ENCODE measurements around the gene SH3BP2. TPM values are rescaled to one million over a fixed set of nuclear protein-coding genes. Genes with fewer than 3 reads are reported as not detected.
A peak's percentile ranks its signal among the peaks of the same experiment; 100 is the strongest.

Gene SH3BP2
- total and polyA plus RNA-seq, 7 donors, result 18.4 to 82.4 (median 29.9) TPM

DNA sequence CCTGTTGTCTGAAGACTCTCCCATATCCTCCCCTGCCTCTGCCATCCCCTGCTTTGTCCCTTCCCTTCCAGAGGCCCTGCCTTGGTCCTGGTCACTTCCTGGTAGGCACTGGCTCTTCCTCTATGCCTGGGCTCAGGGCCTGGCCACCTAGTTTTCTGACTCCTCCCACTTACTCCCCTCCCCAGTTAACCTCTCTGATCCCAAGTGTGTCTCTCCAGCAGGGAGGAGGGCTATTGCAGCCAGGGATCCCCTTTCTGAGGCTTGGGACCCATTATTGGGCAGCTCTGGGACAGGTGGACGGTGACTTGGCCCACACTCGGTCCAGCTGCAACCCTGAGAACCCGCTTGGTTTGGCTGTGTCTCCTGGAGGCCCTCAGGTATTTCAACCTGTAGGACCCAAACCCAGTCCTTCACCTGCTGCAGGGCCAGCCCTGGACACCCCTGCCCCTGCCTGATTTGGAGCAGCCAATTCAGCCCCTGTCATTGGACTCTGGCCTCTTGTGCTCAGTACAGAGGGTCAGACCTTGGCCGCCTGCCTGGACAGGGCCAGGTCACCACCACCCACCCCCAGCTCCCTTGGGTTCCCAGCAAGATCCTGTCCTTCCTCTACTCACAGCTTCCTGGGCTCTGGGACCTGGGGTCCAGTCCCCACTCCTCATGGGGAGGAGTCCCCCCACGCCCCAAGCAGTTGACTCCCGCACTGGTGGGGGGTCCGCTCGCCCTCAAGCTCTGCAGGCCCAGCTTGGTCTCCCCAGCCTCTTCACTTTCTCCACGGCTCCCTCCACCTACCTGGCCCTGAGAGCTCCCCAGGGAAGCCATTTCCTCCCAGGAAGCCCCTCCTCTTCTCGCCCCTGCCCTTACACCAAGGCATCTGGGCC is 1.1 kb upstream of the SH3BP2 start:
- Histone ChIP-seq H3K27ac (peak overlapping the region in 2 of 4 donors; percentile 71 to 79), H3K27me3 (no peaks in the 10 kb centered on the region), H3K36me3 (no peaks in the 10 kb centered on the region), H3K9me3 (no peaks in the 10 kb centered on the region), H3K4me3 (no peak overlapping the region), H3K4me1 (peaks cover 0 to 49% (median 45%) of the 10 kb centered on the region in 4 donors)
- peak; percentile 64 for DNase-seq
- WGBS, 2 donors, result 94 to 95% methylated on average over 10 of the region's 10 CpGs
- intact Hi-C loops (cut with DNase I), result loop anchor here (5.0 kb wide), 1 partner anchor 34 kb away; the partner anchor contains the start of gene TNIP2
- TF ChIP-seq, protein P1, sequence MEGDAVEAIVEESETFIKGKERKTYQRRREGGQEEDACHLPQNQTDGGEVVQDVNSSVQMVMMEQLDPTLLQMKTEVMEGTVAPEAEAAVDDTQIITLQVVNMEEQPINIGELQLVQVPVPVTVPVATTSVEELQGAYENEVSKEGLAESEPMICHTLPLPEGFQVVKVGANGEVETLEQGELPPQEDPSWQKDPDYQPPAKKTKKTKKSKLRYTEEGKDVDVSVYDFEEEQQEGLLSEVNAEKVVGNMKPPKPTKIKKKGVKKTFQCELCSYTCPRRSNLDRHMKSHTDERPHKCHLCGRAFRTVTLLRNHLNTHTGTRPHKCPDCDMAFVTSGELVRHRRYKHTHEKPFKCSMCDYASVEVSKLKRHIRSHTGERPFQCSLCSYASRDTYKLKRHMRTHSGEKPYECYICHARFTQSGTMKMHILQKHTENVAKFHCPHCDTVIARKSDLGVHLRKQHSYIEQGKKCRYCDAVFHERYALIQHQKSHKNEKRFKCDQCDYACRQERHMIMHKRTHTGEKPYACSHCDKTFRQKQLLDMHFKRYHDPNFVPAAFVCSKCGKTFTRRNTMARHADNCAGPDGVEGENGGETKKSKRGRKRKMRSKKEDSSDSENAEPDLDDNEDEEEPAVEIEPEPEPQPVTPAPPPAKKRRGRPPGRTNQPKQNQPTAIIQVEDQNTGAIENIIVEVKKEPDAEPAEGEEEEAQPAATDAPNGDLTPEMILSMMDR (IDR thresholded peaks at IDR 0.05), result no peak
- no peak for TF ChIP-seq POLR2A (IDR thresholded peaks at IDR 0.05)
- no peak for TF ChIP-seq EP300 (IDR thresholded peaks at IDR 0.05)
- TF ChIP-seq POLR2AphosphoS5 (IDR thresholded peaks at IDR 0.05), result no peak

- TF ChIP-seq EP300 (IDR thresholded peaks at IDR 0.05) (no peak), POLR2A (IDR thresholded peaks at IDR 0.05) (no peak), POLR2AphosphoS5 (IDR thresholded peaks at IDR 0.05) (no peak)
- TF ChIP-seq, protein P1 (IDR thresholded peaks at IDR 0.05), result no peak
- Histone ChIP-seq H3K4me3 (peak overlapping the region in 1 of 4 donors; percentile 71), H3K27ac (peak overlapping the region; percentile 19 to 79 (median 55)), H3K4me1 (peaks cover 0 to 55% (median 51%) of the 10 kb centered on the region in 4 donors), H3K27me3 (no peaks in the 10 kb centered on the region), H3K9me3 (no peaks in the 10 kb centered on the region), H3K36me3 (no peaks in the 10 kb centered on the region)
- no peak for DNase-seq
- intact Hi-C loops (cut with DNase I), result loop anchor here (5.0 kb wide), 1 partner anchor 35 kb away; the partner anchor contains the start of gene TNIP2
- WGBS, 2 donors, result 67 to 80% methylated on average over 8 of the region's 8 CpGs
Observed at GRCh38 chr4:2792396-2792710, 532 bp upstream of the SH3BP2 start.

DNA sequence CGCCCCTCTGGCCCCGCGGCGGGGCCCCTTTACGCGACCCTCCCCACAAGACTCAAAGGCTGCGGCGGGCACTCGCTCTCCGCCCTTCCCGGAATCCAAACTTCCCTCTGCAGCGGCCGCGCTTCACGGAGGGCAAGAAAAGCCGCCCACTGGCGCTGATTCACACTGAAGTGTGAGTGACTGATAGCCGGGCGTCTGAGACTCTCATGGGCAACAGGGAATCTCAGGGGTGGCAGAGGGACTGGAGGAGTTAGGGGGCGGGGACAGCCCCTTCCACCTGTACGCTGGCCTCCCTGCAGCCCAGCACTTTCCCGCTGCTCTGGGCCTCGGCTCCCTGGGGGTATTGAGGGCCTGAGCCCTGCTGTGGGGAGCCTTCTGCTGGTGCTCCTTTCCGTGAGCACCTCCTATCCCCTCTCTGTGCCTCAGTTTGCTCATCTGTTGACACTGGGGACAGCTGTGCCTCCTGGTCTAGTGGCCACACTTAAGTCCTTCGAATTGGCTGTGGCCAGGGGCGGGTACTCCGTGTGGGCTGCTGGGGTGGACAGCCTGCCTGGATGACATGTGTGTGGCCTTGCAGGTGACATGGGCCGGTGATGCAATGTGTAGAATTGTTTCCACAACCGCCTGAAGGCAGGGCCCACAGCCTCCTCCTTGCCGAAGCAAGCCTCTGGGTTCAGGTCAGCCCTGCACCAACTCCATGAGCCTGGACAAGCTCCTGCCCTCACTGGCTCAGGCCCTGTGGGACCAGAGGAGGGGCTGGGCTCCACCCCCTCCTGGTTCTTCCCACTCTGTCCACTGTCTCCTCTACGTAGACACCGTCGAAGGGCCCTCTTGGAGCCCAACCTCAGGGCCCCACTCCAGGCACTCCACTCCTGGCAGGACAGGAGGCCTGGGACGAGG is 951 bp downstream of the SH3BP2 start:
- H3K9me3 ChIP-seq, result no peaks in the 10 kb centered on the region
- peaks cover 0 to 61% (median 56%) of the 10 kb centered on the region in 4 donors for H3K4me1 ChIP-seq
- H3K27ac ChIP-seq, result peak overlapping the region; percentile 71 to 81 (median 79)
- peak in 1 of 4 donors; percentile 6 for TF ChIP-seq POLR2AphosphoS5 (IDR thresholded peaks at IDR 0.05)
- no peak for TF ChIP-seq POLR2A (IDR thresholded peaks at IDR 0.05)
- TF ChIP-seq EP300 (IDR thresholded peaks at IDR 0.05), result no peak
- TF ChIP-seq, protein P1 (IDR thresholded peaks at IDR 0.05), result no peak
- H3K4me3 ChIP-seq, result peak overlapping the region; percentile 50 to 76 (median 64)
- no peaks in the 10 kb centered on the region for H3K27me3 ChIP-seq
- intact Hi-C loops (cut with DNase I), result loop anchor here (5.0 kb wide), 1 partner anchor 37 kb away; the partner anchor contains the start of gene TNIP2
- DNase-seq, result peak; percentile 71
- 9 to 22% methylated on average over 34 of the region's 34 CpGs for WGBS, 2 donors
- H3K36me3 ChIP-seq, result no peaks in the 10 kb centered on the region

GRCh38 chr4:2794486-2795299 is 1.8 kb downstream of the SH3BP2 start:
- WGBS, 2 donors, result 44 to 60% methylated on average over 11 of the region's 11 CpGs
- no peaks in the 10 kb centered on the region for H3K27me3 ChIP-seq
- DNase-seq, result peak; percentile 78
- intact Hi-C loops (cut with DNase I), result loop anchor here (5.0 kb wide), 1 partner anchor 37 kb away; the partner anchor contains the start of gene TNIP2
- H3K36me3 ChIP-seq, result no peaks in the 10 kb centered on the region
- H3K4me3 ChIP-seq, result peak overlapping the region in 2 of 4 donors; percentile 71 to 76
- peak in 3 of 4 donors; percentile 15 to 48 (median 35) for TF ChIP-seq POLR2AphosphoS5 (IDR thresholded peaks at IDR 0.05)
- no peak for TF ChIP-seq EP300 (IDR thresholded peaks at IDR 0.05)
- H3K27ac ChIP-seq, result peak overlapping the region; percentile 71 to 81 (median 79)
- peaks cover 0 to 67% (median 60%) of the 10 kb centered on the region in 4 donors for H3K4me1 ChIP-seq
- H3K9me3 ChIP-seq, result no peaks in the 10 kb centered on the region

Measured in sigmoid colon (tissue), 7 donors.